Type B pancreatic cell (in vitro differentiated cells): Measurements from ENCODE around the gene PRKX. TPM values are rescaled to one million over a fixed set of nuclear protein-coding genes. Genes with fewer than 3 reads are reported as not detected.
"Not testable (repeated sequence)": the region's sequence is repeated elsewhere in the genome, so short reads cannot be mapped to it uniquely, and the experiment has no call there.

Experiments
- DNase-seq: peaks from one replicate; pipeline ENCODE4 v3.0.0; 2021; ENCODE audit warnings: mixed read lengths; ENCODE audit not compliant: unreplicated experiment; ENCODE audit errors: extremely low spot score
- H3K27ac Mint-ChIP-seq: 2 replicates; pipeline ENCODE4 v1.8.0; 2021; ENCODE audit warnings: mild to moderate bottlenecking, mixed read lengths
- H3K27me3 Mint-ChIP-seq: 2 replicates; pipeline ENCODE4 v1.8.0; 2021; ENCODE audit warnings: mixed read lengths
- H3K36me3 Mint-ChIP-seq: 2 replicates; pipeline ENCODE4 v1.8.0; 2021; ENCODE audit warnings: mixed read lengths
- H3K4me1 Mint-ChIP-seq: one replicate; pipeline ENCODE4 v1.8.0; 2021; ENCODE audit warnings: mixed read lengths; ENCODE audit not compliant: unreplicated experiment
- H3K4me3 Mint-ChIP-seq: 2 replicates; pipeline ENCODE4 v1.8.0; 2021; ENCODE audit warnings: mild to moderate bottlenecking, mixed read lengths
- H3K9me3 Mint-ChIP-seq: 2 replicates; pipeline ENCODE4 v1.8.0; 2021; ENCODE audit warnings: mixed read lengths
- total RNA-seq: library from RNA; stranded (reverse); gene quantifications from 2 replicates; pipeline ENCODE4 v1.2.1, GENCODE V29; 2021; ENCODE audit warnings: low replicate concordance
- TF ChIP-seq, protein P1 (sequence below): fragments of 200-600 bp; sonication (generic); conservative IDR thresholded peaks from 2 replicates; pipeline ENCODE4 v1.5.0; 2021; ENCODE audit warnings: antibody characterized with exemption, mild to moderate bottlenecking

Gene PRKX
- total RNA-seq, 1 donor from 2014 or later, result 78.9 TPM

DNA sequence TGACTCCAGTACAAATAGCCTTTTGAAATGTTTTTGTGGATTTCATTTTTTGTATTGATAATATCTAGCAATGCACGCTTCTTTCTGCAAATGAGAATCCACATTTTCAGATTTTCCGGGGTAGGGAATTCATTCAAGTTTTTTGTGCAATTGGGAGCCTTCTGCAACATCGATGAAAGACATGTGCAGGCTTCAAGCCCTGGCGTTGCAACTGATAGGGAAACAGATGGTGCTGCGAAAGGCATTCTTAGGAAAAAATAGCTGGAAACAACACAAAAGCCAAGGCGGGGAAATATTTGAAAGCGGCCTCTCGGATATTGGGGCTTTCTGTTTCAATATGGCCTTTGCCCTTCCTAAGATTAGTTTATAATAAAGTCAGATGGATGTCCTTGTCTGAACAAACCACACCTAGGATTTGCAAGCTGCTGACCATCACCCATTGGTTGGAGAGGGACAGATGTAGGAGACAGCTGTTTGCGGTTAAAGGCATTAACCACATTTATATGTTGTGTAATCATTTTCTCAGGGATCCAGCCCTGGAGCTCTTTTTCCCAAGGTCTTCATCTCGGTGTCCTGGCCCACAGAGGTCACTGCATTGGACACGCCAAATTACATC, 136.5 kb downstream of the PRKX start:
- Mint-ChIP-seq H3K27me3 (peaks cover 5% of the 10 kb centered on the region), H3K4me1 (peaks cover 5% of the 10 kb centered on the region), H3K4me3 (no peak overlapping the region), H3K36me3 (no peaks in the 10 kb centered on the region), H3K27ac (no peak overlapping the region), H3K9me3 (peaks cover 20% of the 10 kb centered on the region)
- DNase-seq, result no peak
- TF ChIP-seq, protein P1, sequence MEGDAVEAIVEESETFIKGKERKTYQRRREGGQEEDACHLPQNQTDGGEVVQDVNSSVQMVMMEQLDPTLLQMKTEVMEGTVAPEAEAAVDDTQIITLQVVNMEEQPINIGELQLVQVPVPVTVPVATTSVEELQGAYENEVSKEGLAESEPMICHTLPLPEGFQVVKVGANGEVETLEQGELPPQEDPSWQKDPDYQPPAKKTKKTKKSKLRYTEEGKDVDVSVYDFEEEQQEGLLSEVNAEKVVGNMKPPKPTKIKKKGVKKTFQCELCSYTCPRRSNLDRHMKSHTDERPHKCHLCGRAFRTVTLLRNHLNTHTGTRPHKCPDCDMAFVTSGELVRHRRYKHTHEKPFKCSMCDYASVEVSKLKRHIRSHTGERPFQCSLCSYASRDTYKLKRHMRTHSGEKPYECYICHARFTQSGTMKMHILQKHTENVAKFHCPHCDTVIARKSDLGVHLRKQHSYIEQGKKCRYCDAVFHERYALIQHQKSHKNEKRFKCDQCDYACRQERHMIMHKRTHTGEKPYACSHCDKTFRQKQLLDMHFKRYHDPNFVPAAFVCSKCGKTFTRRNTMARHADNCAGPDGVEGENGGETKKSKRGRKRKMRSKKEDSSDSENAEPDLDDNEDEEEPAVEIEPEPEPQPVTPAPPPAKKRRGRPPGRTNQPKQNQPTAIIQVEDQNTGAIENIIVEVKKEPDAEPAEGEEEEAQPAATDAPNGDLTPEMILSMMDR, result no peak

DNA sequence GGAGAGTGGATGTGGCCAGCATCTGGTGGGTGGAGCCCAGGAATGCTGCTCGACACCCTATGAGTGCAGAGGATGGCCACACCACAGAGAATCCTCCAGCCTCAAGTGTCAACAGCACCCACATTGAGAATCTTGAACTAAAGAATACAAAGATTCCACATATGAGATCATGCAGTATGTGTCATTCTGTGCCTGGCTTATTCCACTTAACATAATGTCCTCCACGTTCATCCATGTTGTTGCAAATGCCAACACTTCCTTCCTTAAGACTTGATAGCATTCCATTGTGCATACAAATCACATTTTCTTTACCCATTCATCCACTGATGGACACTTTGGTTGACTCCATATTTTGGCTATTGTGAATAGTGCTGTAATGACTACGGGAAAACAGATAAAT, 145.8 kb downstream of the PRKX start:
- Mint-ChIP-seq H3K4me3 (no peak overlapping the region), H3K4me1 (no peaks in the 10 kb centered on the region)
- TF ChIP-seq, protein P1, result no peak

DNA sequence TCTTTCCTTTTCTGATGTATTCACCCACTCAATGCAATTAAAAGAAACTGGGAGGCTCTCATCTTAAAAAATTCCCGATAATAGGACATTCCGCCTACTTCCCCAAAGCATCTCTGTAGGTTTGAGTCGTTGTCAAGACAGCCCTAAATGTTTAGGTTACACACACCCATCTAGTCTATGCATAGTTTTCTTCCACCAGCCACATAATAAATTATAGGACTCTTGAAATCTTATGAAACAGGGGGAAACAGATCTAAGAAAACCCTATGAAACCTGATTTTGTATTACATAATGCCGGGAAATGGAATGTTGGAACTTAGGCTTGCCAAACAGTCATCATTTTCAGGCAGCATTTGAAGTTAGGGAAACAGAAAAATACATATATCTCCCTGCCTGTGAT, 150.0 kb downstream of the PRKX start:
- Mint-ChIP-seq H3K4me3 (no peak overlapping the region), H3K27me3 (no peaks in the 10 kb centered on the region), H3K27ac (no peak overlapping the region)

More for the DNA sequence above, 145.8 kb downstream of the PRKX start:
- Mint-ChIP-seq H3K36me3 (no peaks in the 10 kb centered on the region), H3K27ac (no peak overlapping the region), H3K9me3 (no peaks in the 10 kb centered on the region), H3K27me3 (no peaks in the 10 kb centered on the region)
- DNase-seq, result no peak

DNA sequence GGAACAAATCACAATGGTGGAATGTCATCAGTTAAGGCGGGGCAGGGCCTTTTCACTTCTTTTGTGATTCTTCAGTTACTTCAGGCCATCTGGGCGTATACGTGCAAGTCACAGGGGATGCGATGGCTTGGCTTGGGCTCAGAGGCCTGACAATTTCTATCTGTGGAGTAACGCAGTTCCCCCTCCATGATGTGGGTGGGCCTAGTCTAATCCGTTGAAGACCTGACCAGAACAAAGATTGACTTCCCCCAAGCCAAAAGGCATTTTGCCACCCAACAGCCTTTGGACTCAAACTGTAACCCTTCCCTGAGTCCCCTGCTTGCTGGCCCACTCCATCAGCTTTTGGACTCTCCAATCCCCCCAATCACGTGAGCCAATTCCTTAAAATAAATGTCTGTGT, 153.4 kb downstream of the PRKX start:
- H3K9me3 Mint-ChIP-seq, H3K4me3 Mint-ChIP-seq, H3K27me3 Mint-ChIP-seq, H3K27ac Mint-ChIP-seq, H3K36me3 Mint-ChIP-seq, DNase-seq, H3K4me1 Mint-ChIP-seq: not testable (repeated sequence)

More for the DNA sequence above, 150.0 kb downstream of the PRKX start:
- H3K36me3 Mint-ChIP-seq, result no peaks in the 10 kb centered on the region
- H3K4me1 Mint-ChIP-seq, result no peaks in the 10 kb centered on the region
- no peaks in the 10 kb centered on the region for H3K9me3 Mint-ChIP-seq
- TF ChIP-seq, protein P1, result no peak
- DNase-seq, result no peak
